ENCODE data around the gene NRXN3. TPM values are rescaled to one million over a fixed set of nuclear protein-coding genes. Genes with fewer than 3 reads are reported as not detected.

NRXN3 gene
- total and polyA plus RNA-seq, 2 experiments from 2014 or later: 5.7 to 7.1 TPM

DNA sequence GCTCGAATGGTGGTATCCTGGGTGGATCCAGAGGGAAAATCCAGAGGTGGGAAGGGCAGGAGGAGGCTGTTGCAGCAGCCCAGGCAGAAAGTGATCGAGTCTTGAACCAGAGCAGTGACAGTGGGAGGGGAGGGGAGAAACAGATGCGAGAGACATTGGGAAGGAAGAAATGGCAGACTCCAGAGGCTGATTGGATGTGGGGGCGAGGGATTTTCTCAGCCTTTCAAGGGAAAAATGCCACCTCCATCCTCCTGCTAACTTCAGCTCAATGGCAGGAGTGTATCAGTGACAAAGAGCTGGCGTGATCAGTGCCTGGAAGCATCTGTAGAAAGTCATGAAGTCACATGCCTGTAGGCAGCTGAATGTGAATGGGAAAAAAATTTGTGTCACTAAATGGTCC is 38.6 kb upstream of the NRXN3 start:
- Histone ChIP-seq H3K4me1 (ENCODE audit: insufficient read depth) (no peaks in the 10 kb centered on the region), H3K4me2 (no peak overlapping the region), H3K27ac (no peak overlapping the region), H3K27me3 (no peaks in the 10 kb centered on the region), H3K4me3 (no peak overlapping the region), H3K36me3 (replicated peaks; ENCODE audit: insufficient read depth, low read depth) (no peaks in the 10 kb centered on the region), H3K79me2 (no peaks in the 10 kb centered on the region), H4K20me1 (ENCODE audit: insufficient read depth, poor library complexity, severe bottlenecking) (no peaks in the 10 kb centered on the region), H3K9me2 (replicated peaks; ENCODE audit: insufficient read depth) (no peaks in the 10 kb centered on the region), H3K9me3 (ENCODE audit: low read depth) (no peaks in the 10 kb centered on the region), H2AFZ (no peak overlapping the region)
- WGBS (ENCODE audit: low lambda C conversion rate, missing lambda C conversion rate): 87% methylated on average over 5 of the region's 5 CpGs
- TF ChIP-seq, protein P1, sequence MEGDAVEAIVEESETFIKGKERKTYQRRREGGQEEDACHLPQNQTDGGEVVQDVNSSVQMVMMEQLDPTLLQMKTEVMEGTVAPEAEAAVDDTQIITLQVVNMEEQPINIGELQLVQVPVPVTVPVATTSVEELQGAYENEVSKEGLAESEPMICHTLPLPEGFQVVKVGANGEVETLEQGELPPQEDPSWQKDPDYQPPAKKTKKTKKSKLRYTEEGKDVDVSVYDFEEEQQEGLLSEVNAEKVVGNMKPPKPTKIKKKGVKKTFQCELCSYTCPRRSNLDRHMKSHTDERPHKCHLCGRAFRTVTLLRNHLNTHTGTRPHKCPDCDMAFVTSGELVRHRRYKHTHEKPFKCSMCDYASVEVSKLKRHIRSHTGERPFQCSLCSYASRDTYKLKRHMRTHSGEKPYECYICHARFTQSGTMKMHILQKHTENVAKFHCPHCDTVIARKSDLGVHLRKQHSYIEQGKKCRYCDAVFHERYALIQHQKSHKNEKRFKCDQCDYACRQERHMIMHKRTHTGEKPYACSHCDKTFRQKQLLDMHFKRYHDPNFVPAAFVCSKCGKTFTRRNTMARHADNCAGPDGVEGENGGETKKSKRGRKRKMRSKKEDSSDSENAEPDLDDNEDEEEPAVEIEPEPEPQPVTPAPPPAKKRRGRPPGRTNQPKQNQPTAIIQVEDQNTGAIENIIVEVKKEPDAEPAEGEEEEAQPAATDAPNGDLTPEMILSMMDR (IDR thresholded peaks at IDR 0.05; ENCODE audit: poor library complexity): no peak
- TF ChIP-seq EZH2 (IDR thresholded peaks at IDR 0.05; ENCODE audit: borderline replicate concordance) (no peak), EZH2phosphoT487 (IDR thresholded peaks at IDR 0.05; ENCODE audit: low read depth, severe bottlenecking, unreplicated experiment) (no peak)
- no peak for DNase-seq (ENCODE audit: low spot score)

DNA sequence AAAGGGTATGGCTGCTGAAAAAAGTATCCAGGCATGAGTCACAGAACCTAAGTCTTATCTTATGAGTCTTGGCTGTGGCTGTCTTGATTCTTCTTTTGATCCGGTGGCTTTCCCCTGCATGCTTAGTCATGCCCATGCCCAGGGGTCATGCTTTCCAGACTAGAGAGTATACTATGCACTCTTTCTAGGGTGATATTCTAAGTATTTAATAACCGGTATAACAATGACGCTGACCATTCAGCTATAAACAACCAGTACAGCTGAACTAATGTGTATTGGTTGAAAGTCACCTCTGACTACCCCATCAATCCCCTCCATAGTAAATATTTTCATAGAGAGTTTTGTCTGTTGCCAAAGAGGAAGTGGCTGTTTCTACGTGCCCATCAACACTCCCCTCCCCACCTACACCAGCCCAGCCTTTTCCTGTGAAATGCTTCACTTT is 34.7 kb upstream of the NRXN3 start:
- no peak overlapping the region for H3K4me3 ChIP-seq
- H3K27ac ChIP-seq: no peak overlapping the region
- DNase-seq (ENCODE audit: low spot score): no peak
- no peaks in the 10 kb centered on the region for H3K27me3 ChIP-seq
- no peak overlapping the region for H3K4me2 ChIP-seq
- no peaks in the 10 kb centered on the region for H3K79me2 ChIP-seq
- no peaks in the 10 kb centered on the region for H3K36me3 ChIP-seq (replicated peaks; ENCODE audit: insufficient read depth, low read depth)
- no peaks in the 10 kb centered on the region for H3K4me1 ChIP-seq (ENCODE audit: insufficient read depth)
- H4K20me1 ChIP-seq (ENCODE audit: insufficient read depth, poor library complexity, severe bottlenecking): no peaks in the 10 kb centered on the region
- WGBS (ENCODE audit: low lambda C conversion rate, missing lambda C conversion rate): 80% methylated on average over 4 of the region's 4 CpGs
- no peaks in the 10 kb centered on the region for H3K9me3 ChIP-seq (ENCODE audit: low read depth)
- H2AFZ ChIP-seq: no peak overlapping the region
- TF ChIP-seq EZH2 (IDR thresholded peaks at IDR 0.05; ENCODE audit: borderline replicate concordance): no peak
- TF ChIP-seq, protein P1 (IDR thresholded peaks at IDR 0.05; ENCODE audit: poor library complexity): no peak
- TF ChIP-seq EZH2phosphoT487 (IDR thresholded peaks at IDR 0.05; ENCODE audit: low read depth, severe bottlenecking, unreplicated experiment): no peak
- H3K9me2 ChIP-seq (replicated peaks; ENCODE audit: insufficient read depth): no peaks in the 10 kb centered on the region

DNA sequence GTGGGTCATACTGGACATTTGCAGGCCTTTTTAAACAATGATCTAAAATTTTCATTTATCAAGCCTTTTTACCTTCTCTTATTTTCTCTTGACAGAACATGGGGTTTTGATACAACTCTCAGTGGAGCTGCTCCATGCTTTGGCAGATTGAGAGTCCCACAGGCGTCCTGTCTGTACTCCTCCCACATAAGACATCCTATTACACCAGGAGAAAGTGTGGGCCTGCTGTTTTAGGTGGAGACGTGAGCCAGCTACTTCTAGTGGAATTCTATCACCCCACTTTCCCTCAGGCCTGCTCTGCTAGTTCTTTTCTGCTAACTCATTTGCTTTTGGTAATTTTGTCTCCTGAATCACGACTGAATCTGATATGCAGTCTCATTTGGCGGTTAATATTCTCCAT is 33.5 kb upstream of the NRXN3 start:
- 81% methylated on average over 4 of the region's 4 CpGs for WGBS (ENCODE audit: low lambda C conversion rate, missing lambda C conversion rate)

More for the DNA sequence above, 33.5 kb upstream of the NRXN3 start:
- H2AFZ ChIP-seq: no peak overlapping the region
- no peak for DNase-seq (ENCODE audit: low spot score)
- H3K4me3 ChIP-seq: no peak overlapping the region
- H3K36me3 ChIP-seq (replicated peaks; ENCODE audit: insufficient read depth, low read depth): no peaks in the 10 kb centered on the region
- TF ChIP-seq EZH2phosphoT487 (IDR thresholded peaks at IDR 0.05; ENCODE audit: low read depth, severe bottlenecking, unreplicated experiment) (no peak), EZH2 (IDR thresholded peaks at IDR 0.05; ENCODE audit: borderline replicate concordance) (no peak)
- TF ChIP-seq, protein P1 (IDR thresholded peaks at IDR 0.05; ENCODE audit: poor library complexity): no peak
- H3K4me2 ChIP-seq: no peak overlapping the region
- H3K9me3 ChIP-seq (ENCODE audit: low read depth): no peaks in the 10 kb centered on the region
- H3K4me1 ChIP-seq (ENCODE audit: insufficient read depth): no peaks in the 10 kb centered on the region
- H3K27me3 ChIP-seq: no peaks in the 10 kb centered on the region
- no peaks in the 10 kb centered on the region for H3K9me2 ChIP-seq (replicated peaks; ENCODE audit: insufficient read depth)
- H3K27ac ChIP-seq: no peak overlapping the region
- no peaks in the 10 kb centered on the region for H4K20me1 ChIP-seq (ENCODE audit: insufficient read depth, poor library complexity, severe bottlenecking)
- no peaks in the 10 kb centered on the region for H3K79me2 ChIP-seq
